Ovary (tissue), 9 donors: ENCODE results near the gene LHX8. TPM values are rescaled to one million over a fixed set of nuclear protein-coding genes. Genes with fewer than 3 reads are reported as not detected.
"Not testable (repeated sequence)": the region's sequence is repeated elsewhere in the genome, so short reads cannot be mapped to it uniquely, and the experiment has no call there.

Experiments used
- DNase-seq, 5 donors: peaks; one replicate each; pipeline ENCODE4 v3.0.0-alpha.2; 2019 to 2020
- H3K27ac ChIP-seq, 2 donors: fragments of 200-600 bp; one replicate each; pipeline versions ENCODE4 v1.5.1 to v1.8.0; 2019 to 2022
- H3K27me3 ChIP-seq: fragments of 200-600 bp; one replicate; pipeline ENCODE4 v1.8.0; 2022
- H3K36me3 ChIP-seq: fragments of 200-600 bp; sonication (generic); one replicate; pipeline ENCODE4 v1.5.1; 2019
- H3K4me1 ChIP-seq: one replicate; pipeline ENCODE4 v1.8.1; 2013; ENCODE audit warnings: mild to moderate bottlenecking, moderate library complexity; ENCODE audit not compliant: insufficient read depth
- H3K4me3 ChIP-seq: fragments of 200-600 bp; sonication (generic); one replicate; pipeline ENCODE4 v1.5.1; 2017
- H3K9me3 ChIP-seq, 2 donors: fragments of 200-600 bp in 1 of 2; sonication (generic) in 1 of 2; one replicate each; pipeline versions ENCODE4 v1.5.1 to v1.8.1; 2013 to 2019; ENCODE audit warnings: mild to moderate bottlenecking in 1 of 2, moderate library complexity in 1 of 2
- EP300 ChIP-seq: sonication (generic); formaldehyde crosslinking; IDR thresholded peaks from one replicate; pipeline ENCODE4 v1.6.1; 2017; ENCODE audit warnings: antibody characterized with exemption
- POLR2A ChIP-seq: fragments of 450-650 bp; IDR thresholded peaks from one replicate; pipeline ENCODE4 v1.6.1; 2017; ENCODE audit warnings: antibody characterized with exemption, mild to moderate bottlenecking, moderate library complexity
- WGBS, 3 donors: extraction: QIAGEN DNeasy Blood & Tissue Kit in 1 of 3; methylation state at CpG; one replicate each; pipeline versions ENCODE4 v1.1.5 to v1.1.7; 2013 to 2017; 5-methylcytosine and 5-hydroxymethylcytosine counted together
- intact Hi-C, 4 donors: fragments of 100-400 bp; cut with DNase I; formaldehyde crosslinking; loops; one replicate each; pipeline versions ENCODE4 v1.11.0 to v1.15.1; 2022 to 2023
- polyA plus RNA-seq, 2 donors: library from polyadenylated mRNA; stranded (reverse); fragments of 200-250 nt in 1 of 2; fragments of 350-450 nt in 1 of 2; fragmentation: Illumina TruSeq in 1 of 2; extraction: RNeasy Lipid Tissue Mini Kit (QIAGEN cat#74804) in 1 of 2; gene quantifications; one replicate each; pipeline ENCODE4 v1.2.3, GENCODE V29; 2013 to 2014
- total RNA-seq, 7 donors: library from RNA; depleted of rRNA in 2 of 7; stranded (reverse); fragments of >200 nt in 2 of 7; fragmentation: NEBNext Ultra II Directional in 3 of 7; extraction: Animal tissue kit (Norgen Biotek cat#: 25700) in 3 of 7; gene quantifications; one replicate each; pipeline versions ENCODE4 v1.1.0 to v1.2.4, GENCODE V29; 2016 to 2023
- TF ChIP-seq, protein P1 (sequence below), 3 donors: fragments of 450-650 bp in 2 of 3; fragments of 200-600 bp in 1 of 3; IDR thresholded peaks; one replicate each; pipeline versions ENCODE4 v1.5.1 to v1.8.0; 2016 to 2022; ENCODE audit warnings: antibody characterized with exemption in 3 of 3, mild to moderate bottlenecking in 1 of 3
- donor health status: DM: no; HTN: no; CAD: no; lungs with moderate emphysema.
- donor health status: DM: no; HTN: no; CAD: no.
- donor health status: Bipolar disorder and iron deficiency.
- donor health status: DM: yes; HTN: yes; CAD: no.
- donor health status: DM: no; HTN: no; CAD: no.
- donor health status: DM: yes; HTN: yes; CAD: no.

Gene LHX8
- total and polyA plus RNA-seq, 9 donors, result 0.67 TPM; not detected in 8

GRCh38 chr1:75172556-75172955 is 38.4 kb downstream of the LHX8 start:
- Histone ChIP-seq H3K27ac (no peak overlapping the region), H3K9me3 (no peaks in the 10 kb centered on the region), H3K36me3 (no peaks in the 10 kb centered on the region), H3K4me3 (no peak overlapping the region), H3K27me3 (no peaks in the 10 kb centered on the region), H3K4me1 (no peaks in the 10 kb centered on the region)
- TF ChIP-seq, protein P1, sequence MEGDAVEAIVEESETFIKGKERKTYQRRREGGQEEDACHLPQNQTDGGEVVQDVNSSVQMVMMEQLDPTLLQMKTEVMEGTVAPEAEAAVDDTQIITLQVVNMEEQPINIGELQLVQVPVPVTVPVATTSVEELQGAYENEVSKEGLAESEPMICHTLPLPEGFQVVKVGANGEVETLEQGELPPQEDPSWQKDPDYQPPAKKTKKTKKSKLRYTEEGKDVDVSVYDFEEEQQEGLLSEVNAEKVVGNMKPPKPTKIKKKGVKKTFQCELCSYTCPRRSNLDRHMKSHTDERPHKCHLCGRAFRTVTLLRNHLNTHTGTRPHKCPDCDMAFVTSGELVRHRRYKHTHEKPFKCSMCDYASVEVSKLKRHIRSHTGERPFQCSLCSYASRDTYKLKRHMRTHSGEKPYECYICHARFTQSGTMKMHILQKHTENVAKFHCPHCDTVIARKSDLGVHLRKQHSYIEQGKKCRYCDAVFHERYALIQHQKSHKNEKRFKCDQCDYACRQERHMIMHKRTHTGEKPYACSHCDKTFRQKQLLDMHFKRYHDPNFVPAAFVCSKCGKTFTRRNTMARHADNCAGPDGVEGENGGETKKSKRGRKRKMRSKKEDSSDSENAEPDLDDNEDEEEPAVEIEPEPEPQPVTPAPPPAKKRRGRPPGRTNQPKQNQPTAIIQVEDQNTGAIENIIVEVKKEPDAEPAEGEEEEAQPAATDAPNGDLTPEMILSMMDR (IDR thresholded peaks at IDR 0.05), result no peak
- TF ChIP-seq POLR2A (no peak), EP300 (no peak)
- intact Hi-C loops, result no loop called here
- DNase-seq, result no peak
- WGBS, 3 donors, result 5 to 11% (median 6%) methylated on average over 1 of the region's 1 CpG

DNA sequence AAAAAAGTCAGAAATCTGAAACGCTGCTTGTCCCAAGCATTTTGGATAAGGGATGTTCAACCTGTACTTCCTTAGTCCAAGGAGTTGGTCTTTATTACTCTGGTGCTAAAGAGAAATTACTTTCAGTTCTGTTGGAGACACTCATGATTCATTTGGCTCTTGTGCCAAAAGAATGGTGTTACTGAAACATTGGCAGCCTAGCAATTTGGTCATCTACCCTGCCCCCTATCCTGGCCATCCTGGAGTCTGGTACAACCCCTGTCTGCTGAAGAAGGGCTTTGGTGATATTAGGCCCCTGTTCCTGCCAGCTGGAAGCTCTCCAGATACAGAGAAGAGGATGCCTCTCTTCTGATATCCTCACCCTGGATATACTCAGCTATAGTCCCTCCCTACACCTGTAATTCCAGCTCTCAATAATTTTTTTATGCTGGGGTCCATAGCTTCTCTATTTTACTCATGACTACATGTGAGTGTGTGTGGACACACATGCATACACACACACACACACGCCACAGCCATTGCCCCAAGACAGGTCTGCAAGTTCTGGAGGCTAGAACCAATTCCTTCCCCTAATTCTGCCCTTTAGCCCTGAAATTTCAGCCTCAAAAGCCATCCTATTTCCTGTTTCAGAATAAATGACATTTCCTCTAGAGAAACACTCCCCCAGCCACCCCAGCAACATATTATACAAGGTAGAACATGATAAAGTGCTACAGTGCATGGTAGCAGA is 40.0 kb downstream of the LHX8 start:
- intact Hi-C loops, result no loop called here
- 74 to 82% (median 76%) methylated on average over 2 of the region's 2 CpGs for WGBS, 3 donors
- Histone ChIP-seq H3K27ac (no peak overlapping the region), H3K4me3 (no peak overlapping the region), H3K4me1 (no peaks in the 10 kb centered on the region), H3K9me3 (no peaks in the 10 kb centered on the region), H3K36me3 (no peaks in the 10 kb centered on the region), H3K27me3 (no peaks in the 10 kb centered on the region)
- DNase-seq, result no peak
- TF ChIP-seq EP300 (no peak), POLR2A (no peak)
- TF ChIP-seq, protein P1 (IDR thresholded peaks at IDR 0.05), result no peak

DNA sequence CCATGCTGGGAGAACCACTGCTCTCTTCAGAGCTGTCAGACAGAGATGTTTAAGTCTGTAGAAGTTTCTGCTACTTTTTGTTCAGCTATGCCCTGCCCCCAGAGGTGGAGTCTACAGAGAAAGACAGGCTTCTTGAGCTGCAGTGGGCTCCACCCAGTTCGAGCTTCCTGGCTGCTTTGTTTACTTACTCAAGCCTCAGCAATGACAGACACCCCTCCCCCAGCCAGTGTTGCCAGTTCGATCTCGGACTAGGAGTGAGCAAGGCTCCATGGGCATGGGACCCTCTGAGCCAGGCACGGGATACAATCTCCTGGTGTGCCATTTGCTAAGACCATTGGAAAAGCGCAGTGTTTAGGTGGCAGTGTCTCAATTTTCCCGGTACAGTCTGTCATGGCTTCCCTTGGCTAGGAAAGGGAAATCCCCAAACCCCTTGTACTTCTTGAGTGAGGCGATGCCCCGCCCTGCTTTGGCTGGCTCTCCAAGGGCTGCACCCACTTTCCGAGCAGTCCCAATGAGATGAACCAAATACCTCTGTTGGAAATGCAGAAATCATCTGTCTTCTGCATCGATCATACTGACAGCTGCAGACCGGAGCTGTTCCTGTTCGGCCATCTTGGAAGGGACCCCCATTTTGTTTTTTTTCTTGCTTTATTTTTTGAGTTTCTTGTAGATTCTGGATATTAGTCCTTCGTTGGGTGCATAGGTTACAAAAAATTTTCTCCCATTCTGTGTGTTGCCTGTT is 47.2 kb downstream of the LHX8 start:
- H3K4me1 ChIP-seq, H3K9me3 ChIP-seq, H3K27me3 ChIP-seq, H3K27ac ChIP-seq, DNase-seq, intact Hi-C loops, H3K4me3 ChIP-seq, H3K36me3 ChIP-seq: not testable (repeated sequence)
- WGBS, 3 donors, result 80 to 86% (median 86%) methylated on average over 13 of the region's 13 CpGs

- DNase-seq, result no peak
- TF ChIP-seq POLR2A (no peak), EP300 (no peak)
- TF ChIP-seq, protein P1 (IDR thresholded peaks at IDR 0.05), result no peak
- WGBS, 3 donors, result 6 to 19% (median 8%) methylated on average over 1 of the region's 1 CpG
Measured at GRCh38 chr1:75188892-75189291, 54.7 kb downstream of the LHX8 start.

DNA sequence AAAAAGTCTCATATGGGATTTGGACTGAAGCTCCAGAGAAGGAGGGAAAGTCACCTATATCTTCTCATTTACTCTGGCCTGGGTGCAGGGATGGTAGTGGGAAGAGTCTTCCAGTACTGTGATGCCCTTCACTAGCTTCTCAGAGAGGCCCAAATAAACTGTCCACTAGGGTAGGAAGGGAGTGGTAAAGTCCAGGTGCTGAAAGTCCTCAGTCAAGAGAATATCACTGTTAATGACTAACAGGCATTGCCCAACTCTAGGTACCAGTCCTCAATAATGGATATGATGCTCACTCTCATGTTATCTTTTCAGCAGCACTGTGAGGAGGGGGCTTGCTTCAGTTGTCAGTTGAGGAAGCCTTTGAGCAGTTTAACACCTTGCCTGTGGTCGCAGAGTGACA is 64.0 kb downstream of the LHX8 start:
- Histone ChIP-seq H3K27me3 (no peaks in the 10 kb centered on the region), H3K9me3 (no peaks in the 10 kb centered on the region), H3K4me3 (no peak overlapping the region), H3K27ac (no peak overlapping the region), H3K36me3 (no peaks in the 10 kb centered on the region), H3K4me1 (no peaks in the 10 kb centered on the region)
- 70 to 84% (median 74%) methylated on average over 1 of the region's 1 CpG for WGBS, 3 donors
- no peak for DNase-seq
- TF ChIP-seq, protein P1 (IDR thresholded peaks at IDR 0.05), result no peak
- TF ChIP-seq POLR2A, result no peak
- no peak for TF ChIP-seq EP300
- intact Hi-C loops, result no loop called here

More at GRCh38 chr1:75188892-75189291, 54.7 kb downstream of the LHX8 start:
- Histone ChIP-seq H3K4me3 (no peak overlapping the region), H3K4me1 (no peaks in the 10 kb centered on the region), H3K9me3 (no peaks in the 10 kb centered on the region), H3K27ac (no peak overlapping the region), H3K36me3 (no peaks in the 10 kb centered on the region), H3K27me3 (no peaks in the 10 kb centered on the region)
- intact Hi-C loops, result no loop called here
